HG02610 (cell line): ENCODE data around the gene GAPT.

Experiments
- ATAC-seq: cut with Tn5 transposase; IDR thresholded peaks from one replicate; pipeline ENCODE4 v1.9.1; 2021; ENCODE audit warnings: mild to moderate bottlenecking, moderate library complexity; ENCODE audit not compliant: unreplicated experiment

GAPT gene

DNA sequence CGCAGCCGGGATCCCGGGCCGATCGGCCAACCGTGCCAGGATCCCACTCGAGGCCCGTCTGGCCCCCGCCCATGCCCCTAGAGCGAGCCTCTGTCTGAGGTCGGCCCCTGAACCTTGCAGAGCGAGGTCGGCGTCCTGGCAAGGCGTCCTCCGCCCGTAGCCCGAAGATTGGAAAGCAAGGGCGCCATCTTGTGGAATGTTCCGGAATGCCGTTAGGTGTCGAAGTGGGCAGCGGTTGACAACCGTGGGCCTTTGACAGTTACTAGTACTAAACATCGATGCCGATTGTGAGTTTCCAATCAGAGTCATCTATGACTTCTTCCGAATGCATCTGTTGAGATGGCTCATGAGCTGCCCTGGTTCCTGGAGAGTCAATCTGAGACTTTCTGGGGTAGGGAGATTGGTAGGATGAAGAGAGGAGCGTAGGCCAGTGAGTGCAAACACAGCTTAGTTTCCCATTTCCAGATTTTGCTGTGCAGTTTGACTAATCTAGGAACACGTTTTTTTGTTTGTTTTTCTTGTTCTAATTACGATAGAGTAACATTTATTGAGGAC is 30.4 kb upstream of the GAPT start:
- peak; percentile 72 for ATAC-seq

DNA sequence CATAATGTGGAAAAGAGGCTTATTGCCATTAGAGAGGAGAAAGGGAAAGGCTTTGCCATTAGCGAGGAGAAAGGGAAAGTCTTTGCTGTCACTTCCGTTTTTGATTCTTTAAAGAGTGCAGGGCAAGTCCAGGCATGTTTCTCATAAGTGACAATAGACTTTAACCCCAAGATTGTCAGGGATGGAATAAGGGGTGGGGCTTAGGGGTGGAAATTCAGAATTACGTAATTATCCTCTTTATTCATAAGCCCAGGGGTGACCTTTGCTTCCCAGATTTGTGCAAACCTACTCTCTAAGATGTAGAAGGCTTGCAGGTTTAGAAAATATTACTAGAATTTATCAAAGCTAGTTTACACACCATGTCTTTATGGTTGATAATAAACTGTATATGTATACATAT is 29.1 kb upstream of the GAPT start:
- ATAC-seq: no peak

DNA sequence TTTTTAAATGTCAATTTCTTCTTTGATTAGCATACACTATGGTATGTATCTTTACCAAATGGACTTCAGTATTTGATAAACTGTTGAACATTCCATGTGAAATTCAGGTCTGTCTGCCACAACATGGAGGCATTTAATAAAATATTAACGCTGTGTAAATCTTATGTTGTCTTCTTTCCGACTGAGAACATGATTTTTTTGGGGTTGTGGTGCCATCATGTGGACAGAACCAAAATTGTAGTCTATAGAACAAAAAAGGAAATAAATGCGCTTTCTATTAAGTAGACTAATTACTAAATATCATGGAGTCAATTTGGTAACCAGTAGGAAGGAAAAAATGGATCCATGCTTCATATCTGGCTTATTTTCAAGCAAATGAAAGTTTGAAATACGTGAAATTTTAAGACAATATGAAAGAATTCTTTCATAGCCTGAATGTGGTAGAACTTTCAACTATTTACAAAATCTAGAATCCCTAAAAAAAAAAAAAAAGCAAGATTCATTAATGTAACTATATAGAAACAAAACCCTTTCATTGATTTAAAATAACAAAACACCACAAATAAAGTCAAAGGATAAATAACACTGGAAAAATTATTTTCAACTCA is 28.5 kb upstream of the GAPT start:
- no peak for ATAC-seq

DNA sequence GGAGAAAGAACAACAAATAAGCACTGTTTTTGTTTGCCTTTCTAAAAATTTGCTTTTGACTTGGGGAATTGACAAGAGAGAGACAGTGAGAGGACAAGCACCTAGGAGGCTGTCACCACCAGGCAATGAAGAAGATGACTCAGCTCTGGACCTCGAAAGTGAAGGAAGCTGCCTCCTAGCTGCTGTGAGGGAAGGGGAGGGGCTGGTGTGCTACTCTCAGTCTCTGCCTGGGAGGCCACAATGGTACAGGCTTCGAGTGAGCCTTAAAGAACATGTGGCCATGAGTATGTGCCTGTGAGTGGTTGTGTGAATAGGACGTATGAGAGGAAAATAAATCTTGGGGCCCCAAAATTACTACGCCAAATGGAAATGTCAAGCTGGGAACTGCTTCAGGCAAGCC is 24.3 kb upstream of the GAPT start:
- ATAC-seq: peak; percentile 99

DNA sequence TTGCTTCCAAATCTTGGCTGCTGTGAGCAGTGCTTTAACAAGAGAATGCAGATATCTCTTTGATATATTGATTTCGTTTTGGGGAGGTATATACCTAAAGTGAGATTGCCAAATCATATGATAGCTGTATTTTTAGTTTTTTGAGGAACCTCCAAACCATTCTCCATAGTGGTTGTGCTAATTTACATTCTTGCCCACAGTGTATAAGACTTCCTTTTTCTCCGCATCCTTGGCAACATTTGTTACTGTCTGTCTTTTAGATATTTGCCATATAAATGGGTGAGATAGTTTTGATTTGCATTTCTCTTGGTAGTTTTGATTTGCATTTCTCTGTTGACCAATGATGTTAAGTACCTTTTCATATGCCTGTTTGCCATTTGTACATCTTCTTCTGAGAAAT is 21.3 kb upstream of the GAPT start:
- no peak for ATAC-seq

DNA sequence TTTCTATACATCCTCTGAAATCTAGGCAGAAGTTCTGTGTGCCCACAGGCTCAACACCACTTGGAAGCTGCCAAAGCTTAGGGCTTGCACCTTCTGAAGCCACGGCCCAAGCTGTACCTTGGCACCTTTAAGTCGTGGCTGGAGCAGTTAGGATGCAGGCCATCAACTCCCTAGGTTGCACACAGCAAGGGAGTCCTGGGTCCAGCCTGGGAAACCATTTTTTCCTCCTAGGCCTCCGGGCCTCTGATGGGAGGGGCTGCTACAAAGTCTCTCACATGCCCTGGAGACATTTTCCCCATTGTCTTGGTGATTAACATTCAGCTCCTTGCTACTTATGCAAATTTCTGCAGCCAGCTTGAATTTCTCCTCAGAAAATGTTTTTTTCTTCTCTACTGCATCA is 15.8 kb upstream of the GAPT start:
- ATAC-seq: no peak

DNA sequence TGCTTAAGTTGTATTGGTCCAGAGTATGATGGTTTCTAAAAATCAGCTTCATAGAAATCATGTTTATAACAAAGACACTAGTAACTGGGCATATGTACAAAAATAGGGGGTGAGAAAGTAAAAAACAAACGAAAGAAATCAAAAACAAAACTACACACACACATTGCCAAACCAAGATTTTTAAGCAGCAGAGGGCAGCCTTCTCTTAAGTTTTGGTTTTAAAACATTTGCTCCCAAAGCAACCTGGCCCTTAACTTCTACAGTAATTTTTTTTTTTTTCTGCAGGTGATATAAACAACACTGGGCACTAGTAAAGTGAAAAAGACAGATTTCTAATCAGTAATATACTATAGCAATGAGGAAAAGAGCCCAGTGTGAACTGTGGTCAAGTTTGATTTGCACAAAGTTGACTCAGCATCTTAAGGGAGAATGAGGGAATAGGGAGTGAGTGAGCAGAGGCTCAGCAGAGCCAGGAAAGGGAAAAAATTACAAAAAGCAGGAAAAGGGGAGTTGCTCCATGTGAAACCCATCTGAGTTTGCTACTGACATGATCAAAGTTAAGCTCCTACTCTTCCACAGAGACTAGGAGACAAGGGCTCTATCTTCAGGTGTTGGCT is 13.4 kb upstream of the GAPT start:
- no peak for ATAC-seq

DNA sequence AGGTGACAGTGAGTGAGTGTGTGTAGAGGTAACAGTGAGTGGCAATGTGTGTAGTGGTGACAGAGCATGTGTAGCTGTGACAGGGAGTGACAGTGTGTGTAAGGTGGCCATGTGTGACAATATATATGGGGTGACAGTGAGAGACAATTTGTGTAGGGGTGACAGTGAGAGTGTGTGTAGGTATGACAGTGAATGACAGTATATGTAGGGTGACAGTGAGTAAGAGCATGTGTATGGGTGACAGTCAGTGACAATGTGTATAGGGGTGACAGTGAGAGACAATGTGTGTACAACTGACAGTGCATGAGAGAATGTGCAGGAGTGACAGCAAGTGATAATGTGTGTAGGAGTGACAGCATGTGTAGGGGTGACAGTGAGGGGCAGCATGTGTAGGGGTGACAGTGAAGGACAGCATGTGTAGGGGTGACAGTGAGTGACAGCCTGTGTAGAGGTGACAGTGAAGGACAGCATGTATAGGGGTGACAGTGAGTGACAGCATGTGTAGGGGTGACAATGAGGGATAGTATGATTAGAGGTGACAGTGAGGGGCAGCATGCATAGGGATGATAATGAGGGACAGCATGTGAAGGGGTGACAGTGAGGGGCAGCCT is 10.1 kb upstream of the GAPT start:
- no peak for ATAC-seq

DNA sequence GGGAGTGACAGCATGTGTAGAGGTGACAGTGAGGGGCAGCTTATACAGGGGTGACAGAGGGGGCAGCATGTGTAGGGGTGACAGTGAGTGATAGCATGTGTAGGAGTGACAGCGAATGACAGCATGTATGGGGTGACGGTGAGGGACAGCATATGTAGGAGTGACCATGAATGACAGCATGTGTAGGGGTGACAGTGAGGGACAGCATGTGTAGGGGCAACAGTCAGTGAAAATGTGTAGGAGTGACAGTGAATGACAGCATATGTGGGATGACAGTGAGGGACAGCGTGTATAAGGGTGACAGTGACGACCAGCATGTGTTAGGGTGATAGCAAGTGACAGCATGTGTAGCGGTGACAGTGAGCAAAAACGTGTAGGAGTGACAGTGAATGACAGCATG is 9.4 kb upstream of the GAPT start:
- no peak for ATAC-seq

DNA sequence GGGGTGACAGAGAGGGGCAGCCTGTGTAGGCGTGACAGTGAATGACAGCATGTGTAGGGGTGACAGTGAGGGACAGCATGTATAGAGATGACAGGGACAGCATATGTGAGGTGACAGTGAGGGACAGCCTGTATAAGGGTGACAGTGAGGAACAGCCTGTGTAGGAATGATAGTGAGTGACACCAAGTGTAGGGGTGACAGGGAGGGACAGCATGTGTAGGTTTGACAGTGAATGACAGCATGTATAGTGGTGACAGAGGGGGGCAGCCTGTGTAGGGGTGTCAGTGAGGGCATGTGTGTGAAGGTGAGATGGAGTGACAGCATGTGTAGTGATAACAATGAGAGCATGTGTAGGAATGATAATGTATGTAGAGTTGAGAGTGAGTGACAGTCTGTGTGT is 8.7 kb upstream of the GAPT start:
- ATAC-seq: no peak

DNA sequence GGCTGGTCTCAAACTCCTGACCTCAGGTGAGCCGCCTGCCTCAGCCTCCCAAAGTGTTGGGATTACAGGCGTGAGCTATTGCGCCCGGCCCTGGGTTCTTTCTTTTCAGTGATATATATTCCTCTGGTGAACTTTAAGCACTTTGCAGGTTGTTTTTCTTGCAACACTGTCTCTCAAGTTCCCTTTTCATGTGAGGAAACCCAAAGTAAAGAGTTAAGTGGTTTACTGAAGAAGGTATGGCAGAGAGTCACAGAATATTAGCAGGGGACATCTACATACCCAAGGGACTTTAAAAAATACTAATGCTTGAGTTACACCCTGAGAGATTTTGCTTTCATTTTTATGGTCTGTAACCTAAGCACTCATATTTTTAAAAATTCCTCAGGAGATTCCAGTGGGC is 6.7 kb upstream of the GAPT start:
- no peak for ATAC-seq

DNA sequence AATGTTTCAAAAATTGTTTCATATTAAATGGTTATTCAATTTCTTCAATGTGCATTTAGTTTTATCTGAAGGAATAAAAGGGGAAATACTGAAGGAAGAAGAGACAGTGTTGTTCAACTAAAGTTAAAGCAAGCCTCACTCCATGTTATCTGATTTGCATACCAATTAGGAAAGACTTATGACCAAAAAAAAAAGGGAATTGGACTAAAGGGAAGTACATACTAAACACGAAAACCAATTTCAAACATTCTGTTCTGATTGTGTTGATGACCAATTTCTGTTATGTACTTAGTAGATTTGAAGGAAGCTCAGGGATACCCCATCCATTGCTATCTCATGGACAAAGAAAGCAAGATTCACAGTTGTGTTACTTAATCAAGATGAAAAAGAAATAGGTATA is 4.9 kb upstream of the GAPT start:
- no peak for ATAC-seq

DNA sequence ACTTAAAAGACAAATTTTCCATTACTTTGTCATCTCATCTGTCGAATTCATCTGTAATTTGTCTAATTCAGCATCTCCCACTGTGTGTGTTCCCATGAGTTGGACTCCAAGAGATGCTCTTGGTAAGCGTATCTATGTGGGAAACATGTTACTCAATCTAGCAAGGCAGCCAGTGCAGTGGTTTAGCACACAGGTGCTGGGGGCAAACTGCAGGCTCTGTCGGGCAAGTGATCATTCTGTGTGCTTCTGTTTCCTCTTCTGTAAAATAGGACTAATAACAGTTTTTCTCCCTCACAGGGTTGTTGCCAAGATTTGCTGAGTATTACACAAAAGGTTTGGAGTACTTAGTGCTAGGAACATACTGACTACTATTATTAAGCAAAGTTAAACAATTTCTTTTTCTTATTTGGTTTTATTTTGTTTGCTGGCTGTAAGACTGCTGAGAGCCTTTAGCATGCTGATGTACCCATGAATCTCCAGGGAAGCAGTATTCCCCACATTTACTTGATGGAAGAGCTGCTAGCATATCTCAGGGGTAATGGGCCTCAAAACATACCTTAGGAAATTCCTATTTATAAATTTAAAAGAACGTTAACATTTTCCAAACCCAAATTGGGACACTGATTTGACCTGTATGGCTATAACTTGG is 709 bp upstream of the GAPT start:
- ATAC-seq: no peak

DNA sequence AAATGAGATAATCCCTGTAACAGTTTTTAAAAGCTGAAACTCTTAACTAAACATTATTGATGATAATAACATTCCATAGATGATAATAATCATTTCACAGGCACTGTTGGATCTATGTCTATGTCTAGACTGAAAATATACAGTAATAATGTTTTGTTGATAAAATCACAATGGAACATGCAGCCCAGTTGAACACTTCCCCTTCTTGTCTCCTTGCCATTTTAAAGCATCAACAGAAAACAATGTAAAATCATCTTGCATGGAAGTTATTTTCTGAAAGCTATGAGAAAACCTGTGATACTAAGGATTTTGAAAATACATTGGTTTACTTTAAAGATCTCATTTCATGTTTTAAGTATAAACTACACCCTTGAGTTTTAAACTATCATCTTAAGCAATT is 1.9 kb downstream of the GAPT start:
- ATAC-seq: no peak

DNA sequence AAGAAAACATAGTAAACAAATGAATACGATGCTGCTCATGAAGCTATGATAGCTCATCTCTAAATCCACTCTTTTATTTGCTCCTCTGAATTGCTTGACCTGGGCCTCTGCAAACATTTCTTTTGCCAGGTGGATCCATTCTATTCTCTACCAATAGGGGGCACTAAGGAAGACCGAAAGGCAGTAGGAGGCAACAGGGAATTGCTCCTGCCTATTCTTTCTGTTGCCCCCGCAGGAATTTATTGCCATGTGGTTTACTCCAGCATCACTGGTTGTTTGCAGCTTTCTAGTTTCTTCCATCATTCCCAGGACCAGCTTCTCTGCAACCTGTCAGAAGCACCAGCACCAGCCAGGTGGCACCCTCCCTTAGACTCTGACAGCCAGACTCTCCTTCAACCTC is 5.3 kb downstream of the GAPT start:
- no peak for ATAC-seq

DNA sequence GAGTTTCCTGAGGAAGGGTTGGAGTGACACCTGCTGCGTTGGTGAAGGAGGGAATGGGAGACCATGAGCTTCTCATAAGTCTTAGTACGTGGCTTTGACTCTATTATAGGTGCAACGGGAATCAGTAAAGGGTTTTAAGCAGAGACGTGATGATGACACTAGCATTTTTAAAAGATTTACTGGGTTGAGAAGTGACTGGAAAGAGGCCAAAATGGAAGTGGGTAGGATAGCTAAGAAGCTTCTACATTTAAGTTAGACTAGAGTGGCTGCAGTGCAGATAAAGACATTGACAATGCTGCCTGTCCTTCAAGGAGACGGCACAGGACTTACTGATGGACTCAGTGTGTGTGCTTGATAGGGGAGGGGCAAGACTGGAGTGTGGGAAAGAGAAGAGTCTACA is 6.2 kb downstream of the GAPT start:
- ATAC-seq: no peak

DNA sequence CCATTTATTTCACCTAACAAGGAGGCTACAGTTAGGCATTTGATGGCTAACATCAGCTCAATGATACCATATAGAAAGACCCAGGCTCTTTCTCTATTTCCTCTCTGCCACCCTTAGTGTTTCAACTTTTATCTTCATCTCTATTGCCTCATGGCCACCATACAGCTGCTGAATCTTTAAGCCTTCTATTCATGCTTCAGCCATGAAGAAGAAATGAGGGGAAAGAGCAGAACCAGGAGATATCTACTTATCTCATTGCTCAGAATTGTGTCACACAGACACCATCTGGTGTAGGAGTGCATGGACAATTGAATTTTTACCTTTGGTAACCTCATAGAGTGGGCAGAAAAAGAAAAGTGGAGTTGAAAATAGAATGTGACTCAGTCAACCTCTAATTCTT is 6.7 kb downstream of the GAPT start:
- no peak for ATAC-seq

DNA sequence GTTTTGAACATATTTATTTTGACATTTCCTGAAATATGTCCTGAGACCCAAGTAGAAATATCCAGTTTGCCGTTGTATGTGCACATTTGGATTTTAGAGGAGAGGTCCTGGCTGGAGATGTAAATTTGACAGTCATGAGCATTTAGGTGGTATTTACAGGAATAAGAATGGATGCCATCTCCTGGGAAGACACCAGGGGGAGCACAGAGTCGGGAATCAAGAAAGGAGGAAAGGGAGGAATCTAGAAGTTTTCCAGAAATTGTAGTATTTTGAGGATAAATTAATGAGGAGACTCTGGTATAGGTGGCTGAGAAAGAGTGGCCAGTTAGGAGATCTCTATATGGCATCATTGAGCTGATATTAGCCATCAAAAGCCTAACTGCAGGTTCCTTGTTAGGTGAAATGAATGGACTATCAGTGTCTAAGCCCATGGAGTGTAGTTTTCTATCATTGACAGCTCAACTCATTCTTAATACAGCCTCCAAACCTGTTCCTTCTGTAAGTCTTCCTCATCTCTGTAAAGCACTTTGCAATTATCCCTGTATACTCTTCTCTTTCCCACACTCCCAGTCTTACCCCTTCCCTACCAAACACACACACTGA is 7.2 kb downstream of the GAPT start:
- ATAC-seq: no peak

DNA sequence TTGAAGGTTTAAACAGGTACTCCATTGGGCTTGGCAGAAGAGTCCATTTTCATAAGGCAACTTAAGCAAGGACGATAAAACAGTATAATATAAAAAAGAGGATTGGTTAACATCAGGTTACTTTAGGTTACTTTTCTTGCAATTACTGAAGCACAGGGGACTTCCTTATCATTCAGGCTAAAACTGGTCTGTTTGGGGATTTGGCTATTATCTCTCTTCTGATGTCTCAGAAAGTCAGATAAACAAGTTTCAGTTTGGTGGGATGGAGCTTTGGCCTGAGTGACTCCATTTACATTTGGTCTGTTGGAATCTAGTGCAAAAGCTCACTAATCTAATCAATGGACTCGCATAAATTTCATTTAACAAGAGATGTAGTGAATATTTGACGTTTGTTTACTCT is 8.0 kb downstream of the GAPT start:
- no peak for ATAC-seq

DNA sequence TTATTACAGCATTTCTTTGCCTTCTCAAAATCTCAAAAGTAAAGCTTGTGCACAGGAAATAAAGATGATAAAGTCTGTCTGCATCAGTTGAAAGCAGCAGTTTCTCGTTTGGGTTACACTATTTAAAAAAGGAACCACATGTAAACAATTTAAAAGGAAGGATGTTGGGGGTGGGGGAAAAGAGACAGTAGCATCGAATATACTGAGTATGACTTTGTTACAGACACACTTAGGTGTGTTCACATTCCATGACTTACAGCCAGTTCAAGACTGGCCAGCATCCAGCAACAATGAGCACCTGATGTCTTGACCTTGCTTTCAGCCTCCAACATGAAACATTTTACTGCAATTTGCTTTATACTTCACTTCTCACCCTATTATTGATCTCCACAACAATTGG is 8.7 kb downstream of the GAPT start:
- ATAC-seq: no peak

DNA sequence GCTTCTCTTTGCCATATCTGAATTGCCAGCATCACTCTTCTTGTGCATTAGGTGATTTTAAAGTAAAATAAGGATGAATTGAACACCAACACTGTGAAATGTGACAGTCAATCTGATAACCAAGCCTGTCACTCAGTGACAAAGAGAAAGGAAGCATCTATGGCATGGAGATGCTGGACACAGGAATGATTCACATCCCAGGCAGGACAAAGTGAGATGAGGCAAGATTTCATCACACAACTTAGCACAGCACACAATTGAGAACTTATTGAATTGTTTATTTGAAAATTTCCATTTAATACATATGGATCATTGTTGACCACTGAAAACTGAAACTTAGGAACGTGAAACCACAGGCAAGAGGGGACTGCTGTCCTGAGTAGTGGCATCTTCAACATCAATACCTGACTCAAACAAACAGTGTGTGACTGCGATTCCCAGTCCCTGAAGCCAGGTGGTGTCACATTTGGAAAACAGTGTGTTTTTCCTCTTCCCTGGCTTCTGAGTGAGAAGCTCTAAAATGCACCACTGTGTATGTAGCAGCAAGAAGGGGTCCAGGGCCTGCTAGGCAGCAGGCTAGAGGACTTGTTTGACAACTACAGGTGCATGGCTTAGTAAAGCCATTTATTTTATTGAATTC is 10.7 kb downstream of the GAPT start:
- no peak for ATAC-seq
